ENCODE results near the gene FAM117B. TPM values are rescaled to one million over a fixed set of nuclear protein-coding genes. Genes with fewer than 3 reads are reported as not detected.

Gene FAM117B
- total RNA-seq, 6 donors from 2014 or later, result 4.6 to 24.1 (median 12.2) TPM

DNA sequence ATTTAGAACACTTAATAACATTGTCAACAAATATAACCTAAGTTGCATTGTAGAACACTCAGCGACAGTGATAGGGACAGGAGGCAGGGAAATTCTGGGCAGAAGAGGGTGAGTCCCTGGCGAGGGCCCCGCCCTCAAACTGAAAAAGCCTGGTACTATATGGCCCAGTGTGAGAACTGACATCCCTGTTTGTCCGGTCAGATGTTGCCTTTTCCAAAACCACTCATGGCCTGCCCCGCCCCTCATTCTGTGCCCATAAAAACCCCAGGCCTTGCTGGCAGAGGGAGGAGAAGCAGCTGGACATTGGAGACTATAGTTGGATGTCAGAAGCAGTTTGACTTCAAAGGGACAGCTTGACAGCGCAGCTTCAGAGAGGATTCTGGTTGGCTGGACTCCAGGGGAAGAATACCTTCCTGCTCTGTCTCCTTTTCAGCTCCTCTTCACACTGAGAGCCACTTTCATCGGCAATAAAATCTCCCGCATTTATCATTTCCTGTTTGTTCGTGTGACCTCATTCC, 47.0 kb downstream of the FAM117B start:
- Histone ChIP-seq H3K4me3 (no peak overlapping the region), H3K27ac (no peak overlapping the region), H3K36me3 (no peaks in the 10 kb centered on the region), H3K9me3 (no peaks in the 10 kb centered on the region), H3K4me1 (no peaks in the 10 kb centered on the region), H3K27me3 (no peaks in the 10 kb centered on the region)
- ATAC-seq (ENCODE audit: low FRiP score in 2 of 2), result no peak
- DNase-seq, result no peak
- 84 to 97% methylated on average over 9 of the region's 9 CpGs for WGBS, 2 donors
- TF ChIP-seq EP300 (IDR thresholded peaks at IDR 0.05), result no peak
- no peak for TF ChIP-seq POLR2AphosphoS5 (IDR thresholded peaks at IDR 0.05)
- TF ChIP-seq, protein P1, sequence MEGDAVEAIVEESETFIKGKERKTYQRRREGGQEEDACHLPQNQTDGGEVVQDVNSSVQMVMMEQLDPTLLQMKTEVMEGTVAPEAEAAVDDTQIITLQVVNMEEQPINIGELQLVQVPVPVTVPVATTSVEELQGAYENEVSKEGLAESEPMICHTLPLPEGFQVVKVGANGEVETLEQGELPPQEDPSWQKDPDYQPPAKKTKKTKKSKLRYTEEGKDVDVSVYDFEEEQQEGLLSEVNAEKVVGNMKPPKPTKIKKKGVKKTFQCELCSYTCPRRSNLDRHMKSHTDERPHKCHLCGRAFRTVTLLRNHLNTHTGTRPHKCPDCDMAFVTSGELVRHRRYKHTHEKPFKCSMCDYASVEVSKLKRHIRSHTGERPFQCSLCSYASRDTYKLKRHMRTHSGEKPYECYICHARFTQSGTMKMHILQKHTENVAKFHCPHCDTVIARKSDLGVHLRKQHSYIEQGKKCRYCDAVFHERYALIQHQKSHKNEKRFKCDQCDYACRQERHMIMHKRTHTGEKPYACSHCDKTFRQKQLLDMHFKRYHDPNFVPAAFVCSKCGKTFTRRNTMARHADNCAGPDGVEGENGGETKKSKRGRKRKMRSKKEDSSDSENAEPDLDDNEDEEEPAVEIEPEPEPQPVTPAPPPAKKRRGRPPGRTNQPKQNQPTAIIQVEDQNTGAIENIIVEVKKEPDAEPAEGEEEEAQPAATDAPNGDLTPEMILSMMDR (IDR thresholded peaks at IDR 0.05), result no peak
- no peak for TF ChIP-seq POLR2A (IDR thresholded peaks at IDR 0.05)

DNA sequence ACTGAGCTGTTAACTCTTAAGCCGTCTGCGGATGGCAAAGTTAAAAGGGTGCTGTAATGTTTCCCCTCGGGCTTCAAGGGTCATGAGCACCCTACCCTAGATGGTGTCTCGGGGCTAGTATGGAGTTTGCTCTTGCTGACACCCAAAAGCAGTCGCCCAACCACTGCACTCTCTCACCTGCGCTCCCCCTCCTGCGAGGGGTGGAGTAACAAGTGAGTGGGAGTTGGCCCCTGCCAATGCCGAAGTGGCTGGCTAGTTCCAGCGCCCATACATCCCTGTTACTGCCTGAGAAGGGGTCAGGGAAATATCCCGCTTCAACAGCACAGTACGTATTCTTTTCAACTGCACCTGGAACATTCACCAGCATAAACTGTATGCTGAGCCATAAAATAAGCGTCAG, 47.5 kb downstream of the FAM117B start:
- Histone ChIP-seq H3K4me3 (no peak overlapping the region), H3K36me3 (no peaks in the 10 kb centered on the region), H3K4me1 (no peaks in the 10 kb centered on the region), H3K27ac (no peak overlapping the region), H3K27me3 (no peaks in the 10 kb centered on the region), H3K9me3 (no peaks in the 10 kb centered on the region)
- 98 to 99% methylated on average over 11 to 12 of the region's 12 CpGs for WGBS, 2 donors
- TF ChIP-seq EP300 (IDR thresholded peaks at IDR 0.05) (no peak), POLR2A (IDR thresholded peaks at IDR 0.05) (no peak), POLR2AphosphoS5 (IDR thresholded peaks at IDR 0.05) (no peak)
- TF ChIP-seq, protein P1 (IDR thresholded peaks at IDR 0.05), result no peak
- DNase-seq (no peak), ATAC-seq (ENCODE audit: low FRiP score in 2 of 2) (no peak)

DNA sequence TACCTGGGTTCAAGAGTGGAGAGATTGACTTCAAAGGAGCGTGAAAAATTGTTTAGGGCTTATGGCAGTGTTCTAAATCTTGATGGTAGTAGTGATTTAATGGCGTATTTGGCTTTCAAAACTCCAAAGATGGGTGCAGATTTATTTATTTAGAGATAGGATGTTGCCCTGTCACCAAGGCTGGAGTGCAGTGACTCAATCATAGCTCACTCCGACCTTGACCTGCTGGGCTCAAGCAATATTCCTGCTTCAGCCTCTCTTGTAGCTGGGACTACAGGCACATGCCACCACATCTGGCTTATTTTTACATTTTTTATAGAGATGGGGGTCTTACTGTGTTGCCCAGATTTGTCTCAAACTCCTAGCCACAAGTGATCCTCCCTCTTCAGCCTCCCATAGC, 52.5 kb downstream of the FAM117B start:
- no peaks in the 10 kb centered on the region for H3K36me3 ChIP-seq
- no peak overlapping the region for H3K27ac ChIP-seq
- H3K27me3 ChIP-seq, result no peaks in the 10 kb centered on the region
- H3K4me1 ChIP-seq, result no peaks in the 10 kb centered on the region
- DNase-seq (no peak), ATAC-seq (ENCODE audit: low FRiP score in 2 of 2) (no peak)
- no peak overlapping the region for H3K4me3 ChIP-seq
- no peaks in the 10 kb centered on the region for H3K9me3 ChIP-seq
- TF ChIP-seq POLR2A (IDR thresholded peaks at IDR 0.05) (no peak), EP300 (IDR thresholded peaks at IDR 0.05) (no peak)
- TF ChIP-seq, protein P1 (IDR thresholded peaks at IDR 0.05), result no peak
- 95 to 96% methylated on average over 3 of the region's 3 CpGs for WGBS, 2 donors

DNA sequence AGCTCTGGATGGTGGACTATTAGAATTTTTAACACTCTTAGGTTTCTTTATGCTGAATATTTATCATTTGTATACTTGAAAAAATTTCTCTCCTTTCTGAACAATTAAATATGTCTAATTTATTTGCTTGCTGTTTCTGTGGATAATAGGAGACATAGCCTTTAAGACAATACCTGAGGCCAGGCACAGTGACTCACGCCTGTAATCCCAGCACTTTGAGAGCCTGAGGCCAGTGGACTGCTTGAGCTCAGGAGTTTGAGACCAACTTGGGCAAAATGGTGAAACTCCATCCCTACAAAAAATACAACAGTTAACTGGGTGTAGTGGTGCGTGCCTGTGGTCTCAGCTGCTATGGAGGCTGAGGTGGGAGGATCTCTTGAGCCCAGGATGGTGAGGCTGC, 54.7 kb downstream of the FAM117B start:
- Histone ChIP-seq H3K36me3 (no peaks in the 10 kb centered on the region), H3K4me3 (no peak overlapping the region), H3K9me3 (no peaks in the 10 kb centered on the region), H3K27me3 (no peaks in the 10 kb centered on the region), H3K4me1 (no peaks in the 10 kb centered on the region), H3K27ac (no peak overlapping the region)
- TF ChIP-seq POLR2AphosphoS5 (IDR thresholded peaks at IDR 0.05) (no peak), POLR2A (IDR thresholded peaks at IDR 0.05) (no peak), EP300 (IDR thresholded peaks at IDR 0.05) (no peak)
- TF ChIP-seq, protein P1 (IDR thresholded peaks at IDR 0.05), result no peak
- WGBS, 2 donors, result 89 to 100% methylated on average over 2 of the region's 2 CpGs
- ATAC-seq (ENCODE audit: low FRiP score in 2 of 2) (no peak), DNase-seq (no peak)

DNA sequence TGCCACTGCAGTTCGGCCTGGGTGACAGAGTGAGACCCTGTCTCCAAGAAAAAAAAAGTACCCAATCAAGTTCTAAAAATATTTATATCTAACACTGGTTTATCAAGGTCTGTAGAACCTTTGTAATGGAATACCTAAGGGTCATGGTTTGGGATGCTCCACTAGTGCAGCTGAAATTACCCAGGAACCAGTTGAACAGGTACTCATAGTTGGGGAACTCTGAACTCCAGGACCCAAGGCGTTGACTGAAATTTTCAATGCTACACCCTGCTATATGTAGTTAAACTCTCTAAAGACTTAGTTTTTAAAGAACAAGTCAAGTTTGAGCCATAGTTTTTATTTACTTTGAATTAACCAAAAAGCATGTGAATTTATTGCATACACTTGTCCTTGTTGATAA, 55.1 kb downstream of the FAM117B start:
- H3K4me1 ChIP-seq, result no peaks in the 10 kb centered on the region

More for the DNA sequence above, 55.1 kb downstream of the FAM117B start:
- H3K27me3 ChIP-seq, result no peaks in the 10 kb centered on the region
- no peaks in the 10 kb centered on the region for H3K36me3 ChIP-seq
- H3K4me3 ChIP-seq, result no peak overlapping the region
- WGBS, 2 donors, result 97 to 100% methylated on average over 2 of the region's 2 CpGs
- no peak for DNase-seq
- no peak for ATAC-seq (ENCODE audit: low FRiP score in 2 of 2)
- no peak overlapping the region for H3K27ac ChIP-seq
- TF ChIP-seq POLR2A (IDR thresholded peaks at IDR 0.05) (no peak), EP300 (IDR thresholded peaks at IDR 0.05) (no peak), POLR2AphosphoS5 (IDR thresholded peaks at IDR 0.05) (no peak)
- TF ChIP-seq, protein P1 (IDR thresholded peaks at IDR 0.05), result no peak
- H3K9me3 ChIP-seq, result no peaks in the 10 kb centered on the region

Measured in upper lobe of left lung (tissue), 6 donors.